ENCODE measurements around the gene ATRN. TPM values are rescaled to one million over a fixed set of nuclear protein-coding genes. Genes with fewer than 3 reads are reported as not detected.

ATRN gene
- total RNA-seq, 1 donor from 2014 or later, result 37.0 TPM

DNA sequence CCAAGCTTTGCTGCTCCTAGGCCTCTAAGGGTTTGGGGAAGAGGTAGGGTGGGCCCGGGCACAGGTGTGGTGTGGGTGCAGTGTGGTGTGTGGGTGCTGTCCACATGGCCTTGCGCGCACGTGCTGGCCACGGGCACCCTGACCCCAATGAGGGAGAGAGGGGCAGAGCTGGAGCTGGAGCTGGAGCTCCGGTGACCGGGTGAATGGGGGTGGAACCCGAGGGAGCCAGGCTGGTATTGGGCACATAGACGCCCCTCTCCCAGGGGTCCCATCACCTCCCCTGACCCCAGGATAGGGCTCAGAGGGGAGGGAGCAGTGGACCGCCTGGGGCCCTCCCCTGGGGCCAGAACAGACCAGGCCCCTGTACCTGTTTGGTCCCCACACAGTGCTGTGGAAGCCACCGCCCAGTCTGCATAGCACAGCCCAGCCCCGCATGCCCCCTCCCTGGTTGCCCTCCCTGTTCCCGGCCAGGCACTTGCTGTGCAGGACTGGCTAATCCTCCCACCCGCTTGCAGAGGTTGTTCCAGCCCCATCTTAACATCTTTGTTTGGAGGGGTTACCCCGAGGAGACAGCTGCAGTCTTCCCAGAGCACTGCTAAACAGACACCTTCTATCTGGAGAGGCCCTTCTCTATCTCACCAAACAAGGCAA, 210.0 kb downstream of the ATRN start:
- H3K4me3 Mint-ChIP-seq (ENCODE audit: unreplicated experiment), result no peak overlapping the region
- H3K36me3 Mint-ChIP-seq (ENCODE audit: low read depth, unreplicated experiment), result no peaks in the 10 kb centered on the region
- no peak for DNase-seq (ENCODE audit: low spot score)
- H3K27ac Mint-ChIP-seq (ENCODE audit: unreplicated experiment), result no peak overlapping the region
- no peaks in the 10 kb centered on the region for H3K9me3 Mint-ChIP-seq (ENCODE audit: unreplicated experiment)
- peaks cover 2% of the 10 kb centered on the region for H3K27me3 Mint-ChIP-seq (ENCODE audit: unreplicated experiment)
- TF ChIP-seq, protein P1, sequence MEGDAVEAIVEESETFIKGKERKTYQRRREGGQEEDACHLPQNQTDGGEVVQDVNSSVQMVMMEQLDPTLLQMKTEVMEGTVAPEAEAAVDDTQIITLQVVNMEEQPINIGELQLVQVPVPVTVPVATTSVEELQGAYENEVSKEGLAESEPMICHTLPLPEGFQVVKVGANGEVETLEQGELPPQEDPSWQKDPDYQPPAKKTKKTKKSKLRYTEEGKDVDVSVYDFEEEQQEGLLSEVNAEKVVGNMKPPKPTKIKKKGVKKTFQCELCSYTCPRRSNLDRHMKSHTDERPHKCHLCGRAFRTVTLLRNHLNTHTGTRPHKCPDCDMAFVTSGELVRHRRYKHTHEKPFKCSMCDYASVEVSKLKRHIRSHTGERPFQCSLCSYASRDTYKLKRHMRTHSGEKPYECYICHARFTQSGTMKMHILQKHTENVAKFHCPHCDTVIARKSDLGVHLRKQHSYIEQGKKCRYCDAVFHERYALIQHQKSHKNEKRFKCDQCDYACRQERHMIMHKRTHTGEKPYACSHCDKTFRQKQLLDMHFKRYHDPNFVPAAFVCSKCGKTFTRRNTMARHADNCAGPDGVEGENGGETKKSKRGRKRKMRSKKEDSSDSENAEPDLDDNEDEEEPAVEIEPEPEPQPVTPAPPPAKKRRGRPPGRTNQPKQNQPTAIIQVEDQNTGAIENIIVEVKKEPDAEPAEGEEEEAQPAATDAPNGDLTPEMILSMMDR (IDR thresholded peaks at IDR 0.05; ENCODE audit: unreplicated experiment), result no peak
- no peaks in the 10 kb centered on the region for H3K4me1 Mint-ChIP-seq (ENCODE audit: unreplicated experiment)

DNA sequence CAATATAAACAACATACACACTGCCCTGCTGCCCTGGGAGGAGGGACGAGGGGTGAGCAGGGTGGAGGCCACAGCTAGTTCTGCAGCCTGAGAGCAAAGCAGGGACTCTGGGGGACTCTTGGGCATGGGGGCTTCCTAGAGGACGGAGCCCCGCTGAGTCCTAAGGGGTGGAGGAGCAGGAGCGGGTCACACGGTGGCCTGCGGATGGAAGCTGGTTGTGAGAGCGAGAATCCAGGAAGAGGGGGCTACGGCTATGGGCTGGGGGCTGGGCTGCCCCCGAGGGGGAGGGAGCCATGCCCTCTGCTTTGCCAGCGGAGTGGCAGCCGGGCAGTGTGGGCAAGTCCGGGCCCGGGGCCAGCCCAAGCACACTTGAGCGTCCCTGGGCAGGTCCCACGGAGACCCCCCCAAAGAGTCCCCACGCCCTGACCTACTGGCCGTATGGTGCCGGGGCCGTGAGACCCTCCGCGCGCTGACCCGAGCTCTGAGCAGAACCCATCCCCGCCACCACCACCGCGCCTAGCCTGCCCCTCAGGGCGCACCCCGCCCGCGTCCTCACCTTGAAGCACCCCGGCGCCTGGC, 210.6 kb downstream of the ATRN start:
- Mint-ChIP-seq H3K36me3 (ENCODE audit: low read depth, unreplicated experiment) (no peaks in the 10 kb centered on the region), H3K27ac (ENCODE audit: unreplicated experiment) (no peak overlapping the region), H3K9me3 (ENCODE audit: unreplicated experiment) (no peaks in the 10 kb centered on the region), H3K27me3 (ENCODE audit: unreplicated experiment) (peaks cover 2% of the 10 kb centered on the region), H3K4me1 (ENCODE audit: unreplicated experiment) (no peaks in the 10 kb centered on the region), H3K4me3 (ENCODE audit: unreplicated experiment) (no peak overlapping the region)
- DNase-seq (ENCODE audit: low spot score), result no peak
- TF ChIP-seq, protein P1 (IDR thresholded peaks at IDR 0.05; ENCODE audit: unreplicated experiment), result no peak

DNA sequence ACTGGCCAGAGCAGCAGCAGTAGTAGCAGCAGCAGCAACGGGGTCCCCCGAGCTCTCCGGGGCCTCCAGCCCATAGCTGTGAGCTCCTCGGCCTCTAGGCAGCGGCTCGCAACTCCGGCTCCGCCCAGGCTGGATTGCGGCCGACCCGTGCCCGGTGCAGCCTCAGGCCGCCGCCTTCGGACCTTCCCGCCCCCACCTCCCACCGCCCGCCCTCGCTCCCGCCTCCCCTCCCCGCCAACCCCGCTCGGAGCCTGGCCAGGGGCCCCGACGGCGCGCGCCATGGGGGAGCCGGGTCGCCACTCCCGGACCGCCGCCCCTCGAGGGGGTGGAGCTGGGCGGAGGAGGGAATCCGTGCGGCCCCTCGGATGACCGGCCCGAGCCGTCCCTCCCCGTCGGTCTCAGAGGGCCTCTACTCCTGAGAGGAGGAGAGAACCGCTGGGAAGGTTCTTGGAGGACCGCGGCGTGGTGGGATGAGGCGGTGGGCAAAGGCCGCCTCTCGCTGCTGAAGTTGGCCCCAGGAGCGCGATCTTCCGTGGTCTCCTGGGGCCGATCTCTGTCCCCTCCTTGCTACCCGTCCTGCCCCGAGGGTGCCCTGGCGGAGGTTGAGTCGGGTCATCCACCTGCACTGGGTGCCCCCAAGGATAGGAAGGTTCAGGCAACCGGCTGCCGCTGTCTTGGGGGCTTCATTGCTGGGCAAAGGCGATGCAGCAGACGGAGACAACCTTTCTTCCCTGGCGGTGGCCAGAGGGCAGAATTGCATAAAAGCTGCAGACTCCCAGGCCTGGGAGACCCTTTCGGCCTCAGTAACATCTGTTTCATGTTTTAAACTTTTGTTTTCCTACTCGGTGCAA, 211.3 kb downstream of the ATRN start, which contains the start of gene ADAM33:
Gene ADAM33, minus strand, starts transcription at position 80 of the 851 bp plus-strand sequence. Its CDS starts 6 bp downstream, at position 74.
- H3K4me1 Mint-ChIP-seq (ENCODE audit: unreplicated experiment), result no peaks in the 10 kb centered on the region
- no peaks in the 10 kb centered on the region for H3K9me3 Mint-ChIP-seq (ENCODE audit: unreplicated experiment)
- H3K36me3 Mint-ChIP-seq (ENCODE audit: low read depth, unreplicated experiment), result no peaks in the 10 kb centered on the region
- DNase-seq (ENCODE audit: low spot score), result peak; percentile 17
- H3K27ac Mint-ChIP-seq (ENCODE audit: unreplicated experiment), result no peak within 1 kb of the TSS
- H3K27me3 Mint-ChIP-seq (ENCODE audit: unreplicated experiment), result peaks cover 2% of the 10 kb centered on the region
- TF ChIP-seq, protein P1 (IDR thresholded peaks at IDR 0.05; ENCODE audit: unreplicated experiment), result no peak
- no peak within 1 kb of the TSS for H3K4me3 Mint-ChIP-seq (ENCODE audit: unreplicated experiment)

DNA sequence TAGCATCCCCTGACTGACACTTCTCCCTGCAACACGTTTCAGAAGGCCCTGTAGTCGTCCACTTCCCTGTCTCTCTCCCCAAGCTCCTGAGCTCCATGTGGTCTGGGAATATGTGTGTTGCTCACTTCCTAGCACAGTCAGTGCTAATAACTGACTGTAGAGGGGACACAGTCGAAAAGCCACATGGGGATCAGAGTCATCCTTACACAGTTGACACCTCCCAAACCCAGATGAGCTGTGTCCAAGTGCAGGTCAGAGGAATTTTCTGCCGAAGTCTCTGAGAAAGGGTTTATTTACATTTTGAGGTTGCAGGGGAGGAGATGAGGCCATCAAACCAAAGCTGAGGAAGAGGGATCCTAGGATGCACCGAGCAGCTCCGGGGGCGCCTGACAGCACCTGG, 214.5 kb downstream of the ATRN start:
- Mint-ChIP-seq H3K4me3 (ENCODE audit: unreplicated experiment) (no peak overlapping the region), H3K4me1 (ENCODE audit: unreplicated experiment) (no peaks in the 10 kb centered on the region), H3K27ac (ENCODE audit: unreplicated experiment) (no peak overlapping the region), H3K9me3 (ENCODE audit: unreplicated experiment) (no peaks in the 10 kb centered on the region), H3K36me3 (ENCODE audit: low read depth, unreplicated experiment) (no peaks in the 10 kb centered on the region), H3K27me3 (ENCODE audit: unreplicated experiment) (peaks cover 3% of the 10 kb centered on the region)
- TF ChIP-seq, protein P1 (IDR thresholded peaks at IDR 0.05; ENCODE audit: unreplicated experiment), result no peak
- DNase-seq (ENCODE audit: low spot score), result no peak
